ENCODE results near the gene ROBO1. TPM values are rescaled to one million over a fixed set of nuclear protein-coding genes. Genes with fewer than 3 reads are reported as not detected.

The ROBO1 gene
- total and polyA plus RNA-seq, 12 donors = 6.4 to 144 (median 43.9) TPM

GRCh38 chr3:78845605-78846004 is 922.2 kb downstream of the ROBO1 start:
- Histone ChIP-seq H3K36me3 (replicated peaks in 1 of 2) (no peaks in the 10 kb centered on the region), H3K9me3 (replicated peaks in 1 of 3) (no peaks in the 10 kb centered on the region), H3K4me3 (no peak overlapping the region), H3K27me3 (no peaks in the 10 kb centered on the region), H3K4me1 (replicated peaks in 1 of 2) (peaks cover 0 to 22% of the 10 kb centered on the region in 2 donors), H3K27ac (no peak overlapping the region)
- intact Hi-C loops (cut with DNase I) = no loop called here
- WGBS, 4 donors = 33 to 47% (median 40%) methylated on average over 3 of the region's 3 CpGs
- DNase-seq = no peak
- TF ChIP-seq POLR2A (IDR thresholded peaks at IDR 0.05) (no peak), CTCF (IDR thresholded peaks at IDR 0.05) (no peak)

- Histone ChIP-seq H3K4me1 (replicated peaks in 1 of 2) (peaks cover 0 to 30% of the 10 kb centered on the region in 2 donors), H3K27ac (no peak overlapping the region), H3K36me3 (replicated peaks in 1 of 2) (no peaks in the 10 kb centered on the region), H3K4me3 (no peak overlapping the region), H3K9me3 (replicated peaks in 1 of 3) (no peaks in the 10 kb centered on the region), H3K27me3 (no peaks in the 10 kb centered on the region)
- TF ChIP-seq POLR2A (IDR thresholded peaks at IDR 0.05) = no peak
- no peak for TF ChIP-seq CTCF (IDR thresholded peaks at IDR 0.05)
- intact Hi-C loops (cut with DNase I) = no loop called here
- DNase-seq = no peak
- WGBS, 4 donors = 72 to 81% (median 76%) methylated on average over 4 of the region's 4 CpGs
These were observed 923.5 kb downstream of the ROBO1 start for GRCh38 chr3:78844307-78844706.

GRCh38 chr3:78839693-78840092 is 928.1 kb downstream of the ROBO1 start:
- Histone ChIP-seq H3K36me3 (replicated peaks in 1 of 2) (no peaks in the 10 kb centered on the region), H3K4me3 (no peak overlapping the region), H3K27ac (peak overlapping the region in 1 of 5 donors; percentile 43), H3K27me3 (no peaks in the 10 kb centered on the region), H3K4me1 (replicated peaks in 1 of 2) (peaks cover 0 to 16% of the 10 kb centered on the region in 2 donors), H3K9me3 (replicated peaks in 1 of 3) (no peaks in the 10 kb centered on the region)
- DNase-seq = peak in 1 of 7 donors; percentile 12
- no peak for TF ChIP-seq CTCF (IDR thresholded peaks at IDR 0.05)
- no peak for TF ChIP-seq POLR2A (IDR thresholded peaks at IDR 0.05)
- 11 to 18% (median 15%) methylated on average over 3 of the region's 3 CpGs for WGBS, 4 donors
- intact Hi-C loops (cut with DNase I) = no loop called here

GRCh38 chr3:78838362-78838761 is 929.4 kb downstream of the ROBO1 start:
- no peaks in the 10 kb centered on the region for H3K27me3 ChIP-seq

More at GRCh38 chr3:78838362-78838761, 929.4 kb downstream of the ROBO1 start:
- peaks cover 0 to 16% of the 10 kb centered on the region in 2 donors for H3K4me1 ChIP-seq (replicated peaks in 1 of 2)
- WGBS, 4 donors = 92 to 96% (median 94%) methylated on average over 4 of the region's 4 CpGs
- H3K4me3 ChIP-seq = no peak overlapping the region
- no peaks in the 10 kb centered on the region for H3K9me3 ChIP-seq (replicated peaks in 1 of 3)
- TF ChIP-seq POLR2A (IDR thresholded peaks at IDR 0.05) (no peak), CTCF (IDR thresholded peaks at IDR 0.05) (no peak)
- intact Hi-C loops (cut with DNase I) = no loop called here
- DNase-seq = no peak
- no peak overlapping the region for H3K27ac ChIP-seq
- H3K36me3 ChIP-seq (replicated peaks in 1 of 2) = no peaks in the 10 kb centered on the region
